Astrocyte (in vitro differentiated cells and primary cell): ENCODE data around the gene A3GALT2. TPM values are rescaled to one million over a fixed set of nuclear protein-coding genes. Genes with fewer than 3 reads are reported as not detected.

Experiments used
- DNase-seq: peaks from one replicate; pipeline ENCODE4 v3.0.0-alpha.2; 2010; ENCODE audit warnings: low read depth
- FAIRE-seq: peaks from 2 replicates; lab custom pipeline; 2011; peaks lifted over from hg19 to GRCh38; lab: Jason Lieb, UNC
- H2AFZ ChIP-seq: 2 replicates; pipeline ENCODE4 v1.6.0; 2012; ENCODE audit warnings: low read depth, low read length, inconsistent platforms
- H3K27ac ChIP-seq: 2 replicates; pipeline ENCODE4 v1.5.1; 2011; ENCODE audit warnings: low read depth, low read length, inconsistent platforms
- H3K27me3 ChIP-seq: 2 replicates; pipeline ENCODE4 v1.6.0; 2011; ENCODE audit warnings: low read length, inconsistent platforms; ENCODE audit not compliant: insufficient read depth
- H3K36me3 ChIP-seq: 2 replicates; pipeline ENCODE4 v1.5.1; 2011; ENCODE audit warnings: low read length, inconsistent platforms; ENCODE audit not compliant: insufficient read depth
- H3K4me1 ChIP-seq: 2 replicates; pipeline ENCODE4 v1.5.1; 2011; ENCODE audit warnings: low read length, inconsistent platforms; ENCODE audit not compliant: insufficient read depth
- H3K4me2 ChIP-seq: 2 replicates; pipeline ENCODE4 v1.6.0; 2012; ENCODE audit warnings: low read length, inconsistent platforms
- H3K4me3 ChIP-seq: 2 replicates; pipeline ENCODE4 v1.5.1; 2011; ENCODE audit warnings: low read depth, mild to moderate bottlenecking, low read length, inconsistent platforms; ENCODE audit not compliant: insufficient read depth
- H3K79me2 ChIP-seq: 2 replicates; pipeline ENCODE4 v1.6.0; 2012; ENCODE audit warnings: mild to moderate bottlenecking, low read length, inconsistent platforms; ENCODE audit not compliant: insufficient read depth
- H3K9ac ChIP-seq: 2 replicates; pipeline ENCODE4 v1.6.0; 2012; ENCODE audit warnings: mild to moderate bottlenecking, low read length, inconsistent platforms
- H3K9me3 ChIP-seq: 2 replicates; pipeline ENCODE4 v1.5.1; 2012; ENCODE audit warnings: low read depth, mild to moderate bottlenecking, low read length, inconsistent platforms; ENCODE audit not compliant: insufficient read depth
- H4K20me1 ChIP-seq: 2 replicates; pipeline ENCODE4 v1.6.0; 2012; ENCODE audit warnings: low read length, inconsistent platforms; ENCODE audit not compliant: insufficient read depth
- H3K27ac Mint-ChIP-seq: one replicate; pipeline ENCODE4 v1.8.0; 2021; ENCODE audit warnings: mild to moderate bottlenecking, mixed read lengths; ENCODE audit not compliant: unreplicated experiment
- H3K27me3 Mint-ChIP-seq: one replicate; pipeline ENCODE4 v1.8.0; 2021; ENCODE audit warnings: low read depth, mixed read lengths; ENCODE audit not compliant: unreplicated experiment
- H3K36me3 Mint-ChIP-seq: one replicate; pipeline ENCODE4 v1.8.0; 2021; ENCODE audit warnings: low read depth, mixed read lengths; ENCODE audit not compliant: unreplicated experiment
- H3K4me1 Mint-ChIP-seq: one replicate; pipeline ENCODE4 v1.8.0; 2021; ENCODE audit warnings: low read depth, mixed read lengths; ENCODE audit not compliant: unreplicated experiment
- H3K4me3 Mint-ChIP-seq: one replicate; pipeline ENCODE4 v1.8.0; 2021; ENCODE audit warnings: mild to moderate bottlenecking, moderate library complexity, mixed read lengths; ENCODE audit not compliant: unreplicated experiment
- H3K9me3 Mint-ChIP-seq: one replicate; pipeline ENCODE4 v1.8.0; 2021; ENCODE audit warnings: mild to moderate bottlenecking, mixed read lengths; ENCODE audit not compliant: unreplicated experiment
- CTCF ChIP-seq: IDR thresholded peaks from 2 replicates; pipeline ENCODE4 v1.5.1; 2011; ENCODE audit warnings: low read depth, mild to moderate bottlenecking, inconsistent platforms, low read length, moderate library complexity; ENCODE audit not compliant: insufficient read depth
- EZH2 ChIP-seq: IDR thresholded peaks from 2 replicates; pipeline ENCODE4 v1.6.1; 2012; ENCODE audit warnings: mild to moderate bottlenecking, low read length, inconsistent platforms; ENCODE audit not compliant: insufficient read depth
- total RNA-seq: library from RNA; stranded (reverse); gene quantifications from 2 replicates; pipeline ENCODE4 v1.2.1, GENCODE V29; 2021

Gene A3GALT2
- total RNA-seq, 1 donor from 2014 or later: not detected

DNA sequence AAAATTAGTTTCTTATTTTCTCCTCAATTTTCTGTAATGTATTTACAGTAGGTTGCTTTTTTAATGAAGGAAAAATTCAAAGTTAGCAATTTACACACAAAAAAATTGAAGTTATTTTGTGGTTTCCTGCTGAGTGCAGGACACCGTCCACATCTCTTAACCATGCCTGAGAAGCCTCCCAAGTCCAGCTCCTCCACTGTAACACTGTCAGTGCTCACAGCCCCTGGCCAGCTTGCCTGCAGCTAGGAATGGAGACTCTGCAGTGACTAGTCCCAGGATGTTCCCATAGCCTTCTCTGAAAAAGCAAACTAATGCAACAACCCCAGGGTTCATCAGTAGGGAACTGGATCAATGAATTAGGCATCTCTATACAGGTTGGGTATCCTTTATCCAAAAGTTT lies 3.5 kb downstream of the A3GALT2 start:
- H3K4me2 ChIP-seq: no peak overlapping the region
- peaks cover 4% of the 10 kb centered on the region for H3K36me3 ChIP-seq
- H3K9me3 ChIP-seq: no peaks in the 10 kb centered on the region
- no peaks in the 10 kb centered on the region for H3K27me3 ChIP-seq
- H3K4me1 ChIP-seq: no peaks in the 10 kb centered on the region
- no peak overlapping the region for H2AFZ ChIP-seq
- no peak overlapping the region for H3K4me3 ChIP-seq
- no peak overlapping the region for H3K9ac ChIP-seq
- no peak overlapping the region for H3K27ac ChIP-seq
- no peak overlapping the region for H3K27ac Mint-ChIP-seq
- H3K4me3 Mint-ChIP-seq: no peak overlapping the region
- H3K9me3 Mint-ChIP-seq: no peaks in the 10 kb centered on the region
- DNase-seq (no peak), FAIRE-seq (no peak)
- H3K4me1 Mint-ChIP-seq: peaks cover 15% of the 10 kb centered on the region
- H3K36me3 Mint-ChIP-seq: peaks cover 9% of the 10 kb centered on the region
- peaks cover 16% of the 10 kb centered on the region for H4K20me1 ChIP-seq
- TF ChIP-seq CTCF (no peak), EZH2 (no peak)
- no peaks in the 10 kb centered on the region for H3K79me2 ChIP-seq
- H3K27me3 Mint-ChIP-seq: peaks cover 11% of the 10 kb centered on the region

GRCh38 chr1:33316601-33317000 lies 4.3 kb downstream of the A3GALT2 start:
- no peaks in the 10 kb centered on the region for H3K9me3 Mint-ChIP-seq
- no peak overlapping the region for H3K27ac ChIP-seq
- H3K4me3 ChIP-seq: no peak overlapping the region
- H3K9ac ChIP-seq: no peak overlapping the region
- H3K4me1 ChIP-seq: no peaks in the 10 kb centered on the region
- H3K27me3 Mint-ChIP-seq: peaks cover 14% of the 10 kb centered on the region
- peaks cover 15% of the 10 kb centered on the region for H3K4me1 Mint-ChIP-seq
- DNase-seq (no peak), FAIRE-seq (no peak)
- H4K20me1 ChIP-seq: peaks cover 9% of the 10 kb centered on the region
- H3K4me2 ChIP-seq: no peak overlapping the region
- H3K36me3 ChIP-seq: peaks cover 3% of the 10 kb centered on the region
- H3K27ac Mint-ChIP-seq: no peak overlapping the region
- H3K27me3 ChIP-seq: no peaks in the 10 kb centered on the region
- no peaks in the 10 kb centered on the region for H3K79me2 ChIP-seq
- TF ChIP-seq EZH2 (no peak), CTCF (no peak)
- H3K4me3 Mint-ChIP-seq: peak overlapping the region; percentile 62
- H3K9me3 ChIP-seq: no peaks in the 10 kb centered on the region
- no peak overlapping the region for H2AFZ ChIP-seq
- H3K36me3 Mint-ChIP-seq: peaks cover 5% of the 10 kb centered on the region

DNA sequence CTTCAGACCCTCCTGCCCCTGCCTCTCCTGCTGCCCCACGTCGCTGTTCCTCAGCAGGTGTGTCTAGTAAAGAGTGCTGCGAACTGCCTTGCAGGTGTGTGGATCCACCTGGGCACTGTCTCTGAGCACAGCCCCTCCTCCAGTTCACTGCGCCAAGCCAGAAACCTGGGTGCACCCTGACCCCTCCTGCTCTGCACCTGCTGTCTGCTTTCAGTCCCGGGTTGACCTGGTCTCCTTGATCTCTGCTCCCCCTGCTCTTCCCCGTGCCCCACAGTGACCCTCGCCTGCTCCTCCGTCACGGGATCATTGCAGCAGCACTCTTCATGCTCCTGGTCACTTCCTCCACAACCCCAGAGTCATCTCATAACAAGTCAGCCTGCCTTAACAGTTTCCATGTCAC lies 6.5 kb downstream of the A3GALT2 start:
- H4K20me1 ChIP-seq: no peaks in the 10 kb centered on the region
- H3K27me3 Mint-ChIP-seq: peaks cover 21% of the 10 kb centered on the region
- H3K9me3 Mint-ChIP-seq: peaks cover 4% of the 10 kb centered on the region
- H3K27me3 ChIP-seq: no peaks in the 10 kb centered on the region
- no peak overlapping the region for H3K4me2 ChIP-seq
- DNase-seq (no peak), FAIRE-seq (no peak)
- H3K4me1 ChIP-seq: no peaks in the 10 kb centered on the region
- H3K9ac ChIP-seq: no peak overlapping the region
- no peak overlapping the region for H2AFZ ChIP-seq
- TF ChIP-seq EZH2: no peak
- TF ChIP-seq CTCF: no peak
- H3K4me3 Mint-ChIP-seq: no peak overlapping the region
- no peak overlapping the region for H3K27ac ChIP-seq
- no peaks in the 10 kb centered on the region for H3K79me2 ChIP-seq
- peaks cover 7% of the 10 kb centered on the region for H3K36me3 Mint-ChIP-seq
- no peak overlapping the region for H3K4me3 ChIP-seq
- no peaks in the 10 kb centered on the region for H3K9me3 ChIP-seq
- peak overlapping the region; percentile 15 for H3K27ac Mint-ChIP-seq
- H3K4me1 Mint-ChIP-seq: peaks cover 15% of the 10 kb centered on the region
- no peaks in the 10 kb centered on the region for H3K36me3 ChIP-seq
